ENCODE measurements around the gene G6PD.
"Not testable (repeated sequence)": the region's sequence is repeated elsewhere in the genome, so short reads cannot be mapped to it uniquely, and the experiment has no call there.

GRCh38 chrX:154573061-154573460 lies 26.4 kb upstream of the G6PD start:
- TF ChIP-seq CTCF (IDR thresholded peaks at IDR 0.05; ENCODE audit: insufficient read depth, low read length); GABPA (IDR thresholded peaks at IDR 0.05; ENCODE audit: low read depth); POLR2AphosphoS5 (IDR thresholded peaks at IDR 0.05; ENCODE audit: low read depth); REST (IDR thresholded peaks at IDR 0.05; ENCODE audit: insufficient replicate concordance, low read depth): not testable (repeated sequence)

Data from HL-60 (cell line).